Gastroesophageal sphincter (tissue), 4 donors: ENCODE measurements around the gene KCNIP3. TPM values are rescaled to one million over a fixed set of nuclear protein-coding genes. Genes with fewer than 3 reads are reported as not detected.
A peak's percentile ranks its signal among the peaks of the same experiment; 100 is the strongest.

Experiments used
- ATAC-seq: fragments of 150-250 bp; one replicate; pipeline ENCODE4 v1.9.1; 2016; ENCODE audit warnings: mild to moderate bottlenecking, moderate library complexity
- H3K27ac ChIP-seq, 4 donors: fragments of 200-600 bp; sonication (generic) in 3 of 4; 1 replicate in 3 of 4; 2 replicates in 1 of 4; pipeline ENCODE4 v1.5.1; 2016 to 2019
- H3K27me3 ChIP-seq: fragments of 200-600 bp; sonication (generic); one replicate; pipeline ENCODE4 v1.5.1; 2019
- H3K36me3 ChIP-seq, 2 donors: fragments of 200-600 bp; sonication (generic); one replicate each; pipeline ENCODE4 v1.5.1; 2019; ENCODE audit warnings: control low read depth in 1 of 2
- H3K4me1 ChIP-seq, 3 donors: fragments of 200-600 bp; sonication (generic); 1 replicate in 2 of 3; 2 replicates in 1 of 3; pipeline ENCODE4 v1.5.1; 2016 to 2019; ENCODE audit warnings: control low read depth in 2 of 3
- H3K4me3 ChIP-seq, 2 donors: fragments of 200-600 bp; sonication (generic); one replicate each; pipeline ENCODE4 v1.5.1; 2019; ENCODE audit warnings: mild to moderate bottlenecking in 1 of 2, moderate library complexity in 1 of 2
- H3K9me3 ChIP-seq, 3 donors: fragments of 200-600 bp; sonication (generic); one replicate each; pipeline ENCODE4 v1.5.1; 2017 to 2019; ENCODE audit warnings: control low read depth in 2 of 3
- EP300 ChIP-seq: sonication (generic); formaldehyde crosslinking; IDR thresholded peaks from one replicate; pipeline ENCODE4 v1.6.1; 2017; ENCODE audit warnings: antibody characterized with exemption, mild to moderate bottlenecking
- POLR2A ChIP-seq, 2 donors: fragments of 450-650 bp; IDR thresholded peaks; one replicate each; pipeline ENCODE4 v1.6.1; 2017; ENCODE audit warnings: antibody characterized with exemption in 2 of 2, mild to moderate bottlenecking in 2 of 2, moderate library complexity in 1 of 2
- POLR2AphosphoS5 ChIP-seq: sonication (generic); formaldehyde crosslinking; IDR thresholded peaks from one replicate; pipeline ENCODE4 v1.6.1; 2017; ENCODE audit warnings: antibody characterized with exemption
- WGBS, 2 donors: methylation state at CpG; one replicate each; pipeline ENCODE4 v1.1.5; 2018; ENCODE audit warnings: low coverage in 1 of 2; 5-methylcytosine and 5-hydroxymethylcytosine counted together
- total RNA-seq, 4 donors: library from RNA; depleted of rRNA; stranded (reverse); fragments of >200 nt; gene quantifications; one replicate each; pipeline ENCODE4 v1.1.0, GENCODE V29; 2016
- TF ChIP-seq, protein P1 (sequence below), 4 experiments: fragments of 200-600 bp in 2 of 4; fragments of 450-650 bp in 2 of 4; sonication (generic) in 1 of 4; IDR thresholded peaks; one replicate each; pipeline ENCODE4 v1.5.1; 2017 to 2019; ENCODE audit warnings: antibody characterized with exemption in 4 of 4, mild to moderate bottlenecking in 2 of 4, moderate library complexity in 2 of 4

The KCNIP3 gene
- total RNA-seq, 4 donors from 2014 or later, result 14.4 to 41.4 (median 20.0) TPM

DNA sequence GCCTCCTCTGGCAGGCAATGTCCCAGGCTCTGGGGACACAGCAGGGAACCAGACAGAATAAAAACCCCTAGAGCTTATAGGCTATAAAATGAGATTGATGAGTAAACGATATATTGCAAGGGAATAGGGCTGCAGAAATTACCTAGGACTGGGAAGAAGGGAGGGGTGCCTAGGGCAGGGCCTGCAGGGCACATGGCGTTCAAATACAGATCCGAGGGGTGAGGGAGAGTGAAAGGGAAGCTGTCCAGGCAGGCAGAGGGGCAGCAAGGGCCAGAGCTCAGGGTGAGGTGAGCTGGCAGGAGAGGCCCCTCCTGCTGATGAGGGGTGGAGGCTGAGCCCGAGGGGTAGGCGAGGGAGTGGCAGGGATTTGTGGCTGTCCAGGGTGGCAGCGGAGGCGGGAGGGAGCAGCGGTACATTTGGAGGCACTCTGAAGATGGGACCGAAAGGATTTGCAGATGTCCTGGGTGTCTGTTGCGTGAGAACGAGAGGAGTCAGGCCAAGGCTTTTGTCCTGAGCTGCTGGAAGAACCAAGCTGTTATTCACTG is 33.7 kb downstream of the KCNIP3 start:
- Histone ChIP-seq H3K4me3 (no peak overlapping the region), H3K36me3 (no peaks in the 10 kb centered on the region), H3K9me3 (no peaks in the 10 kb centered on the region), H3K27me3 (no peaks in the 10 kb centered on the region), H3K27ac (no peak overlapping the region), H3K4me1 (peaks cover 0 to 6% (median 0%) of the 10 kb centered on the region in 3 donors)
- ATAC-seq, result no peak
- 85 to 88% methylated on average over 10 to 11 of the region's 11 CpGs for WGBS, 2 donors
- TF ChIP-seq, protein P1, sequence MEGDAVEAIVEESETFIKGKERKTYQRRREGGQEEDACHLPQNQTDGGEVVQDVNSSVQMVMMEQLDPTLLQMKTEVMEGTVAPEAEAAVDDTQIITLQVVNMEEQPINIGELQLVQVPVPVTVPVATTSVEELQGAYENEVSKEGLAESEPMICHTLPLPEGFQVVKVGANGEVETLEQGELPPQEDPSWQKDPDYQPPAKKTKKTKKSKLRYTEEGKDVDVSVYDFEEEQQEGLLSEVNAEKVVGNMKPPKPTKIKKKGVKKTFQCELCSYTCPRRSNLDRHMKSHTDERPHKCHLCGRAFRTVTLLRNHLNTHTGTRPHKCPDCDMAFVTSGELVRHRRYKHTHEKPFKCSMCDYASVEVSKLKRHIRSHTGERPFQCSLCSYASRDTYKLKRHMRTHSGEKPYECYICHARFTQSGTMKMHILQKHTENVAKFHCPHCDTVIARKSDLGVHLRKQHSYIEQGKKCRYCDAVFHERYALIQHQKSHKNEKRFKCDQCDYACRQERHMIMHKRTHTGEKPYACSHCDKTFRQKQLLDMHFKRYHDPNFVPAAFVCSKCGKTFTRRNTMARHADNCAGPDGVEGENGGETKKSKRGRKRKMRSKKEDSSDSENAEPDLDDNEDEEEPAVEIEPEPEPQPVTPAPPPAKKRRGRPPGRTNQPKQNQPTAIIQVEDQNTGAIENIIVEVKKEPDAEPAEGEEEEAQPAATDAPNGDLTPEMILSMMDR (IDR thresholded peaks at IDR 0.05), result no peak
- TF ChIP-seq POLR2AphosphoS5 (no peak), EP300 (no peak), POLR2A (IDR thresholded peaks at IDR 0.05) (no peak)

DNA sequence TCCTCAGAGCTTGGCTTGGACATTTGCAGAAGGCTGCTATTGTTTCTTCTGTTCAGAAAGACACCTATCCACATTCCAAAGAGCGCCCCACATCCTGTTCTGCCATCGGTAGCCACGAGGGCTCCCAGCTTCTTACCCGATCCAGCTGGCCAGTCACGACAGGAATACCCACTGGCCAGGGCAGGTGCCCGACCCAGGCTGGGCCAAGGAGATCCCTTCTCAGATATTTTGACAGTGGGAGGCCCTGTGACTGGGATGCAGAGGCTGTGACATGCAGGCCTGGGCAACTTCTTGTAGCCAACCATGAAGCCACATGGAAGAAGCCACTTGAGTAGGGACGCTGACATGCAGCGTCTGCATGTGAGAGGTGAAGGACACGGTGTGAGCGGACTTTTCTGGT is 34.5 kb downstream of the KCNIP3 start:
- TF ChIP-seq POLR2AphosphoS5 (no peak), EP300 (no peak), POLR2A (IDR thresholded peaks at IDR 0.05) (no peak)
- TF ChIP-seq, protein P1 (IDR thresholded peaks at IDR 0.05), result no peak
- WGBS, 2 donors, result 96% methylated on average over 4 of the region's 10 CpGs; no CpG with 5 or more reads in 1 of the 2 donors
- no peak for ATAC-seq
- Histone ChIP-seq H3K4me3 (no peak overlapping the region), H3K27me3 (no peaks in the 10 kb centered on the region), H3K36me3 (no peaks in the 10 kb centered on the region), H3K9me3 (no peaks in the 10 kb centered on the region), H3K4me1 (peaks cover 0 to 6% (median 0%) of the 10 kb centered on the region in 3 donors), H3K27ac (no peak overlapping the region)

DNA sequence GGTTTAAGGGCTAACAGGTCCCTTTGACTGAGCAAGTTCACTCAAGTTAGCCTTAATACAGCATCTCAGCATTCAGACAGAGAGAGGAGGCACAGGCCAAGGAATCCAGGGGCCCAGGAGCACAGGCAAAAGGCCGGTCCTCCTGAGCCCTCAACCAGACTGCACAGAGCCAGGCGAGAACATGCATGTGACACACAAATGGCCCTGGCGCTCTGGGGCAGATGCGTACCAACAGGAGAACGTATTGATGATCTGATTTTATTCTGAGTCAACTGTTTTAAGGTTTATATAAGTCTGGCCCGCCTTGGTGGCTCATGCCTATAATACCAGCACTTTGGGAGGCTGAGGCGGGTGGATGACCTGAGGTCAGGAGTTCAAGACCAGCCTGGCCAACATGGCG is 34.9 kb downstream of the KCNIP3 start:
- H3K27ac ChIP-seq, result no peak overlapping the region
- 89 to 100% methylated on average over 1 to 6 of the region's 8 CpGs for WGBS, 2 donors
- no peak for ATAC-seq
- no peak overlapping the region for H3K4me3 ChIP-seq
- peaks cover 0 to 6% (median 0%) of the 10 kb centered on the region in 3 donors for H3K4me1 ChIP-seq
- H3K9me3 ChIP-seq, result no peaks in the 10 kb centered on the region
- no peaks in the 10 kb centered on the region for H3K36me3 ChIP-seq
- no peaks in the 10 kb centered on the region for H3K27me3 ChIP-seq
- TF ChIP-seq, protein P1 (IDR thresholded peaks at IDR 0.05), result no peak
- TF ChIP-seq EP300 (no peak), POLR2AphosphoS5 (no peak), POLR2A (IDR thresholded peaks at IDR 0.05) (no peak)

DNA sequence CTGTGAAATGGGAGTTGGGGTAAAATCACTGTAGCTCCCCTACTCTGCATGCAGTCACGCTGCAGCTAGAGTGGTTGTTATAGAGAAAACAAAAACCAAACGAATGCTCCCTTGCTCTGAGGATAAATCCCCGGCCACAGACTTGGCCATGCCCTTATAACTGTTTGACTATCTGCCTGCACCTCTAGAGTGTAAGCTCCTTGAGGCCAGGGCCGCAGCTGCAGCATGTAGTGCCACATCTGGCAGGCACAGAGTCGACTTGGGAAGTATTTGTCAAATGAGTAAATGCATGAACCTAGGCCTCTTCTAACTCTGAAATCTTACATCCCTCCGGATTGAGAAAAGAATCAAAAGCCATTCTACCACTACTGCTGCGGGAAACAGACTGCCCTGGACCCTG is 35.9 kb downstream of the KCNIP3 start:
- no peaks in the 10 kb centered on the region for H3K9me3 ChIP-seq
- peaks cover 0 to 6% (median 0%) of the 10 kb centered on the region in 3 donors for H3K4me1 ChIP-seq
- TF ChIP-seq POLR2A (IDR thresholded peaks at IDR 0.05), result no peak
- no peak for TF ChIP-seq POLR2AphosphoS5
- TF ChIP-seq, protein P1 (IDR thresholded peaks at IDR 0.05), result no peak
- TF ChIP-seq EP300, result no peak
- H3K4me3 ChIP-seq, result no peak overlapping the region
- H3K27ac ChIP-seq, result no peak overlapping the region
- no peaks in the 10 kb centered on the region for H3K27me3 ChIP-seq
- ATAC-seq, result no peak
- WGBS, 2 donors, result 83 to 89% methylated on average over 3 of the region's 7 CpGs
- no peaks in the 10 kb centered on the region for H3K36me3 ChIP-seq

DNA sequence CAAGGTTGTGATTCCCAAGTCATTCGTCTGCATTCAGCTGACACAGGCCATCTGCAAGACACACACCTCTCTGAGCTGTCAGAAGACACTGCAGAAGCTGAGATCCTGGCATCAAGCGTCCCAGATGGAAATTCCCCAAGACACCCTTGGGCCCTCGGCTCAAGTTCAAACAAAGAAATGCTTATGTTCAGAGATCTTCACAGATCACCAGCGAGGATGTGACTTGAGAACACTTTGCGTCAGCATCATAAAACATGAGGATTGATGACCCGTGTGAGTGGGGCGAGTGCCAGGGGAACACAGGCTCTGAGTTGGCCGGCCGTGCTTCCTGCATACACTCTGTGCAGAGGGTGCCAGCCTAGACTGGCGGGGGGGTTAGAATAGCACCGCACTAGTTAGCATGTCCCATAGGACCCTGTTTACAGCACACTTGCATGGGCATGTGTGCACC is 36.8 kb downstream of the KCNIP3 start:
- no peak for TF ChIP-seq EP300
- TF ChIP-seq POLR2AphosphoS5, result no peak
- TF ChIP-seq POLR2A (IDR thresholded peaks at IDR 0.05), result no peak
- TF ChIP-seq, protein P1 (IDR thresholded peaks at IDR 0.05), result no peak
- WGBS, 2 donors, result 0% methylated on average over 1 of the region's 11 CpGs; no CpG with 5 or more reads in 1 of the 2 donors
- H3K4me3 ChIP-seq, result no peak overlapping the region

More for the DNA sequence above, 36.8 kb downstream of the KCNIP3 start:
- Histone ChIP-seq H3K4me1 (peaks cover 0 to 6% (median 0%) of the 10 kb centered on the region in 3 donors), H3K9me3 (no peaks in the 10 kb centered on the region), H3K27ac (peak overlapping the region in 1 of 4 donors; percentile 43), H3K27me3 (no peaks in the 10 kb centered on the region), H3K36me3 (no peaks in the 10 kb centered on the region)
- peak; percentile 67 for ATAC-seq
